ENCODE results near the gene KIF1C. TPM values are rescaled to one million over a fixed set of nuclear protein-coding genes. Genes with fewer than 3 reads are reported as not detected.

KIF1C gene
- total RNA-seq, 2 experiments from 2014 or later: 20.6 to 53.7 TPM

GRCh38 chr17:4960279-4960922, 37.3 kb upstream of the KIF1C start:
- TF ChIP-seq EZH2phosphoT487 (IDR thresholded peaks at IDR 0.05; ENCODE audit: borderline replicate concordance, low read depth, low read length): no peak
- TF ChIP-seq CTCF (conservative IDR thresholded peaks at IDR 0.05; ENCODE audit: low read length): no peak
- H3K4me3 ChIP-seq (ENCODE audit: low read depth, low read length, poor library complexity, severe bottlenecking): no peak overlapping the region
- no peak overlapping the region for H3K27ac ChIP-seq (ENCODE audit: low read depth, low read length, poor library complexity, severe bottlenecking)
- no peak overlapping the region for H2AFZ ChIP-seq (ENCODE audit: low read length)
- no peaks in the 10 kb centered on the region for H3K9me2 ChIP-seq (ENCODE audit: insufficient read depth, low read length)
- ChIA-PET POLR2A (no interaction called here), CTCF (ENCODE audit: unreplicated experiment) (no interaction called here)
- peaks cover 7% of the 10 kb centered on the region for H3K4me1 ChIP-seq (ENCODE audit: insufficient read depth, low read length, poor library complexity, severe bottlenecking)
- peaks cover 1% of the 10 kb centered on the region; the same call in 1 of the 2 replicates for H3K79me2 ChIP-seq (ENCODE audit: insufficient read depth, low read depth, low read length)
- BruUV-seq (replicated peaks): no TSS peak
- no peaks in the 10 kb centered on the region for H4K20me1 ChIP-seq (ENCODE audit: insufficient read depth, low read length)
- no peak for DNase-seq (ENCODE audit: low spot score)
- H3K4me2 ChIP-seq (ENCODE audit: low read length): no peak overlapping the region
- intact Hi-C loops (cut with micrococcal nuclease; ENCODE audit: unreplicated experiment): no loop called here
- no peaks in the 10 kb centered on the region for H3K9me3 ChIP-seq (ENCODE audit: low read length)
- peaks cover 18% of the 10 kb centered on the region for H3K36me3 ChIP-seq (ENCODE audit: insufficient read depth, low read length)

- no peaks in the 10 kb centered on the region for H4K20me1 ChIP-seq (ENCODE audit: insufficient read depth, low read length)
- no peak for DNase-seq (ENCODE audit: low spot score)
- H3K4me3 ChIP-seq (ENCODE audit: low read depth, low read length, poor library complexity, severe bottlenecking): no peak overlapping the region
- H3K9me3 ChIP-seq (ENCODE audit: low read length): no peaks in the 10 kb centered on the region
- intact Hi-C loops (cut with micrococcal nuclease; ENCODE audit: unreplicated experiment): loop anchor here (5.0 kb wide), 1 partner anchor 52 kb away; no protein-coding TSS in a partner anchor
- BruUV-seq (replicated peaks): no TSS peak
- H2AFZ ChIP-seq (ENCODE audit: low read length): no peak overlapping the region
- H3K4me1 ChIP-seq (ENCODE audit: insufficient read depth, low read length, poor library complexity, severe bottlenecking): peaks cover 23% of the 10 kb centered on the region
- H3K27ac ChIP-seq (ENCODE audit: low read depth, low read length, poor library complexity, severe bottlenecking): no peak overlapping the region
- POLR2A ChIA-PET: interaction anchor here (0.5 to 6.0 kb wide), 4 partner anchors 13 to 1196 kb away, joined by 3 to 51 read pairs (median 4); partner anchors contain the start of gene ENO3
- no peak overlapping the region for H3K4me2 ChIP-seq (ENCODE audit: low read length)
- CTCF ChIA-PET (ENCODE audit: unreplicated experiment): no interaction called here
- H3K9me2 ChIP-seq (ENCODE audit: insufficient read depth, low read length): no peaks in the 10 kb centered on the region
- H3K36me3 ChIP-seq (ENCODE audit: insufficient read depth, low read length): peaks cover 16% of the 10 kb centered on the region
- TF ChIP-seq CTCF (conservative IDR thresholded peaks at IDR 0.05; ENCODE audit: low read length) (no peak), EZH2phosphoT487 (IDR thresholded peaks at IDR 0.05; ENCODE audit: borderline replicate concordance, low read depth, low read length) (no peak)
- H3K79me2 ChIP-seq (ENCODE audit: insufficient read depth, low read depth, low read length): peaks cover 22% of the 10 kb centered on the region; the same call in 1 of the 2 replicates
These were observed 32.3 kb upstream of the KIF1C start for GRCh38 chr17:4965311-4965986.

Data from OCI-LY7 (cell line).